RWPE2 (cell line): ENCODE data around the gene FAM89A.
"Not testable (repeated sequence)": the region's sequence is repeated elsewhere in the genome, so short reads cannot be mapped to it uniquely, and the experiment has no call there.

Experiments
- ATAC-seq: fragments of 200-7000 bp; cut with Tn5 transposase; 3 replicates; pipeline ENCODE4 v1.9.1; 2021; ENCODE audit warnings: low read depth
- DNase-seq: peaks from one replicate; pipeline ENCODE4 v3.0.0-alpha.2; 2020; ENCODE audit warnings: low spot score
- H3K27ac ChIP-seq: fragments of 450-650 bp; 2 replicates; pipeline ENCODE4 v1.5.1; 2017; ENCODE audit warnings: mild to moderate bottlenecking; ENCODE audit not compliant: poor library complexity, severe bottlenecking
- H3K27me3 ChIP-seq: fragments of 250-450 bp; sonication (Bioruptor Pico); 2 replicates; pipeline ENCODE4 v1.5.1; 2021; ENCODE audit warnings: mild to moderate bottlenecking, moderate library complexity; ENCODE audit not compliant: insufficient read depth, poor library complexity, severe bottlenecking
- H3K36me3 ChIP-seq: fragments of 250-450 bp; sonication (Bioruptor Pico); 2 replicates; pipeline ENCODE4 v1.5.1; 2020; ENCODE audit warnings: low read depth, mild to moderate bottlenecking, moderate library complexity
- H3K4me1 ChIP-seq: fragments of 250-450 bp; sonication (Bioruptor Pico); 2 replicates; pipeline ENCODE4 v1.5.1; 2021; ENCODE audit warnings: mild to moderate bottlenecking, moderate library complexity; ENCODE audit not compliant: insufficient read depth, poor library complexity, severe bottlenecking
- H3K4me3 ChIP-seq: fragments of 250-450 bp; sonication (Bioruptor Pico); 2 replicates; pipeline ENCODE4 v1.5.1; 2021; ENCODE audit warnings: mild to moderate bottlenecking, moderate library complexity; ENCODE audit not compliant: severe bottlenecking
- H3K9me3 ChIP-seq: fragments of 250-450 bp; sonication (Bioruptor Pico); 2 replicates; pipeline ENCODE4 v1.5.1; 2021; ENCODE audit warnings: mild to moderate bottlenecking, moderate library complexity; ENCODE audit not compliant: severe bottlenecking
- TF ChIP-seq, protein P1 (sequence below): fragments of 450-650 bp; IDR thresholded peaks from one replicate; pipeline ENCODE4 v1.5.1; 2017; ENCODE audit warnings: mild to moderate bottlenecking, moderate library complexity; ENCODE audit not compliant: poor library complexity, severe bottlenecking

The FAM89A gene

DNA sequence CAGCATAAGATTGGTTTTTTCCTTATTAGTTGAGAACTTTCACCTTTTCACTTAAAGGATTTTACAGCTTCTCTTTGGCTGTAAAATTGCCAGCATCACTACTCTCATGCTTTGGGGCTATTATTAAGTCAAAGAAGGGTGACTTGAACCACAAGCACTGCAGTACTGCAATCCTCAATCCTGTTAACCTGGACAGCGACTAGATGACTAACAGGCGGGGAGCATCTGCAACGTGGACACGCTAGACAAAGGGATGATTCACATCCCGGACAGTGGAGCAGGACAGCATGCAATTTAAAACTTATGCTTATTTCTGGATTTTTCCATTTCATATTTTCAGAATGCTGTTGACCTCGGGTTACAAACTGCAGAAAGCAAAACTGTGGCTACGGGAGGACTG, 53.1 kb downstream of the FAM89A start:
- DNase-seq: no peak
- H3K4me3 ChIP-seq: no peak overlapping the region
- H3K36me3 ChIP-seq: peaks cover 35% of the 10 kb centered on the region
- ATAC-seq: peak; percentile 96
- peaks cover 10% of the 10 kb centered on the region for H3K4me1 ChIP-seq
- H3K9me3 ChIP-seq: no peaks in the 10 kb centered on the region
- H3K27ac ChIP-seq: peak overlapping the region; percentile 14
- H3K27me3 ChIP-seq: no peaks in the 10 kb centered on the region
- TF ChIP-seq, protein P1, sequence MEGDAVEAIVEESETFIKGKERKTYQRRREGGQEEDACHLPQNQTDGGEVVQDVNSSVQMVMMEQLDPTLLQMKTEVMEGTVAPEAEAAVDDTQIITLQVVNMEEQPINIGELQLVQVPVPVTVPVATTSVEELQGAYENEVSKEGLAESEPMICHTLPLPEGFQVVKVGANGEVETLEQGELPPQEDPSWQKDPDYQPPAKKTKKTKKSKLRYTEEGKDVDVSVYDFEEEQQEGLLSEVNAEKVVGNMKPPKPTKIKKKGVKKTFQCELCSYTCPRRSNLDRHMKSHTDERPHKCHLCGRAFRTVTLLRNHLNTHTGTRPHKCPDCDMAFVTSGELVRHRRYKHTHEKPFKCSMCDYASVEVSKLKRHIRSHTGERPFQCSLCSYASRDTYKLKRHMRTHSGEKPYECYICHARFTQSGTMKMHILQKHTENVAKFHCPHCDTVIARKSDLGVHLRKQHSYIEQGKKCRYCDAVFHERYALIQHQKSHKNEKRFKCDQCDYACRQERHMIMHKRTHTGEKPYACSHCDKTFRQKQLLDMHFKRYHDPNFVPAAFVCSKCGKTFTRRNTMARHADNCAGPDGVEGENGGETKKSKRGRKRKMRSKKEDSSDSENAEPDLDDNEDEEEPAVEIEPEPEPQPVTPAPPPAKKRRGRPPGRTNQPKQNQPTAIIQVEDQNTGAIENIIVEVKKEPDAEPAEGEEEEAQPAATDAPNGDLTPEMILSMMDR: no peak

DNA sequence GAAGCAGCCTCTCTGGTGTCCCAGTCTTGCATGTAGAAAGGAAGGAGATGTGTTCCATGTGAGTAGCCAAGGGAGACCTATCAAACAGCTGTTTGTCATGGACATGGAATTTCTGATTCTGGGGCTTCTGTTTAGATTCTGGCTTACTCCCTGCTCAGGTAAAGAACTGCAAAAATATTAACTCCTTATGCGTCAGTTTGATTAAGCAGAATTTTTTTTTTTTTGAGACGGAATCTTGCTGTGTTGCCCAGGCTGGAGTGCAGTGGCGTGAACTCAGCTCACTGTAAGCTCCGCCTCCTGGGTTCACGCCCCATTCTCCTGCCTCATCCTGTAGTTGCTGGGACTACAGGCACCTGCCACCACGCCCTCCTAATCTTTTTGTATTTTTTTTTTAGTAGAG, 54.3 kb downstream of the FAM89A start:
- peaks cover 43% of the 10 kb centered on the region for H3K36me3 ChIP-seq
- DNase-seq (no peak), ATAC-seq (no peak)
- H3K4me1 ChIP-seq: peaks cover 10% of the 10 kb centered on the region
- no peak overlapping the region for H3K27ac ChIP-seq
- no peak overlapping the region for H3K4me3 ChIP-seq
- TF ChIP-seq, protein P1: no peak
- no peaks in the 10 kb centered on the region for H3K9me3 ChIP-seq
- no peaks in the 10 kb centered on the region for H3K27me3 ChIP-seq

DNA sequence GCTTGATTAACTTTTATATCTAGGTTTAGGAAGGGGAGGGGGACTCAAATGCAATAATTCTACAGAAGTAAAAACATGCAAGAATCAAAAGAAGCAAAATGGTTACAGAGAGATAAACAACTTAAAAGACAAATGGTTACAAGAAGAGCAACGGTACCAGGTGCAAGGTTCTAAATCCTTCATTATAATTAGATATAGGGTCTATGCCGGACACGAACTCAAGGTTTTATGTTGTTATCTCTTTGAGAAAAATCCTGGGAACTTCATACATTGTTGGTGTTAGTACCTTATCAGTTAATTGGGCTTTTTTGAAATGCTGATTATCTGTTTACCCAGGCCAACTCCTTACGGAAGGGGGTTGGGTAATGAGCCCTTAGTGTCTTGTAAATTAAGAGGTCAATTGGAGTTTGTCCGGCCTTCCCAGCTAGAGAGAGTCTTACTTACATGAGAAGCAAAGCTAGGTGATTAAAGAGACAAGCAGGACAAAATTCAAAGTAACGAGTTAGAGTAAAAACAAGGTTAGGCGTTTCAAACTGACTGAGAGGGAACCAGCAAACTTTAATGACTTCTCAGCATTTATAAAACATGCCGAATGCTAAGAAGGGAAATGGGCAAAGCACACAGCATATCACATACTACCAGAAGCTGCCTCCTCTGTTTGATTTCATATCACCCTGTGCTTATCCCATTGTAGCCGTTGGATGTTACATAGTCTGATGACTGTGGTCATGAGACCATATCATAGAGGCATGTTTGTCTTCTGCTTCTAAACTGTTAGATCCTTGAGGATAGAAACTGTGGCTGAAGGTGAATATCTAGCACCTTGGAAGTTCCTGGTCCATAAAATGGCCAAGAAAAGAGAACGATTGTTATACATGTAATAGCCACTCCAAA, 55.2 kb downstream of the FAM89A start:
- H3K36me3 ChIP-seq: peaks cover 38% of the 10 kb centered on the region
- ATAC-seq, H3K4me3 ChIP-seq, H3K4me1 ChIP-seq, H3K27ac ChIP-seq, H3K9me3 ChIP-seq, H3K27me3 ChIP-seq, DNase-seq: not testable (repeated sequence)

DNA sequence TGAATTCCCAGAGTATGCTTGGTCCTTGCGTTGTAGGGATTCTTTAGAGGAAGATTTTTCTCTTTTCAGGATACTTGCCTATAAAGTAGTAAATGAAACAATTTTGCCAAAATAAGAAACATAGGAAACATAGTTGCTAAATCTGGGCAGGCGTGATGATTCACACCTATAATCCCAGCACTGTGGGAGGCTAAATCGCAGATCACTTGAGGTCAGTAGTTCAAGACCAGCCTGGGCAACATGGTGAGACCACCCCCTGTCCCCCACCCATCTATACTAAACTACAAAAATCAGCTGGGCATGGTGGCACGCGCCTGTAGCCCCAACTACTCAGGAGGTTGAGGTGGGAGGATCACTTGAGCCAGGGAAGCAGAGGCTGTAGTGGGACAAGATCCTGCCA, 56.2 kb downstream of the FAM89A start:
- Histone ChIP-seq H3K27ac (no peak overlapping the region), H3K36me3 (peaks cover 27% of the 10 kb centered on the region), H3K4me3 (no peak overlapping the region), H3K4me1 (peaks cover 10% of the 10 kb centered on the region), H3K27me3 (no peaks in the 10 kb centered on the region), H3K9me3 (no peaks in the 10 kb centered on the region)
- TF ChIP-seq, protein P1: no peak
- ATAC-seq (no peak), DNase-seq (no peak)

DNA sequence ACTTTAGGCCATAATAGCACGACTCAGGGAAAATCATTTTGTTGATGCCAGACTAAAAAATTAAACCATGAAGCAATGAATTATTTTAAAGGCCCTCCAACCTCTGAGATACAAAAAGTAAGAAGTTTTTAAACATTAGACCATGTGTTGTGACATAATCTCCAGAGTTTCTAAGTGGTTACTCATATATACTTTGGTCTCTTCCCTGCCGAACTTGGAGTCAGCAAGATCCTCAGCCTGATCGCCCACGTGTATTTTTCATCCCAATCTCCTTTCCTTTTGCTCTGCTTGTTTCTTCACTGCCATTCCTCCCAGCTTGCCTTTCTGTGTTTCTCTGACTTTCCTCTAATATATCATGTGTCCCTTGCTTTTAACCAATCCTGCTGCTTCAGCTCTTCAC, 57.4 kb downstream of the FAM89A start:
- no peaks in the 10 kb centered on the region for H3K27me3 ChIP-seq
- H3K36me3 ChIP-seq: peaks cover 18% of the 10 kb centered on the region
- H3K4me3 ChIP-seq: no peak overlapping the region
- TF ChIP-seq, protein P1: no peak
- no peak overlapping the region for H3K27ac ChIP-seq
- DNase-seq: no peak
- no peak for ATAC-seq
- H3K4me1 ChIP-seq: peaks cover 9% of the 10 kb centered on the region
- no peaks in the 10 kb centered on the region for H3K9me3 ChIP-seq
